Osteocyte (in vitro differentiated cells): ENCODE results near the gene DHDH. TPM values are rescaled to one million over a fixed set of nuclear protein-coding genes. Genes with fewer than 3 reads are reported as not detected.

Experiments used
- DNase-seq: peaks from one replicate; pipeline ENCODE4 v3.0.0; 2021; ENCODE audit warnings: mixed read lengths; ENCODE audit not compliant: unreplicated experiment; ENCODE audit errors: extremely low spot score
- H3K27ac Mint-ChIP-seq: one replicate; pipeline ENCODE4 v1.8.0; 2021; ENCODE audit warnings: mild to moderate bottlenecking, mixed read lengths; ENCODE audit not compliant: unreplicated experiment
- H3K27me3 Mint-ChIP-seq: one replicate; pipeline ENCODE4 v1.8.0; 2021; ENCODE audit warnings: mixed read lengths; ENCODE audit not compliant: unreplicated experiment
- H3K36me3 Mint-ChIP-seq: one replicate; pipeline ENCODE4 v1.8.0; 2021; ENCODE audit warnings: mixed read lengths; ENCODE audit not compliant: unreplicated experiment
- H3K4me1 Mint-ChIP-seq: one replicate; pipeline ENCODE4 v1.8.0; 2021; ENCODE audit warnings: mixed read lengths; ENCODE audit not compliant: unreplicated experiment
- H3K4me3 Mint-ChIP-seq: one replicate; pipeline ENCODE4 v1.8.0; 2021; ENCODE audit warnings: mild to moderate bottlenecking, moderate library complexity, mixed read lengths; ENCODE audit not compliant: unreplicated experiment
- H3K9me3 Mint-ChIP-seq: one replicate; pipeline ENCODE4 v1.8.0; 2021; ENCODE audit warnings: mixed read lengths; ENCODE audit not compliant: unreplicated experiment
- total RNA-seq: library from RNA; stranded (reverse); gene quantifications from 2 replicates; pipeline ENCODE4 v1.2.1, GENCODE V29; 2021
- TF ChIP-seq, protein P1 (sequence below): fragments of 200-600 bp; sonication (generic); IDR thresholded peaks from 2 replicates; pipeline ENCODE4 v1.5.0; 2021; ENCODE audit warnings: antibody characterized with exemption, mild to moderate bottlenecking, moderate library complexity

Gene DHDH
- total RNA-seq, 1 donor from 2014 or later, result 0.67 TPM

DNA sequence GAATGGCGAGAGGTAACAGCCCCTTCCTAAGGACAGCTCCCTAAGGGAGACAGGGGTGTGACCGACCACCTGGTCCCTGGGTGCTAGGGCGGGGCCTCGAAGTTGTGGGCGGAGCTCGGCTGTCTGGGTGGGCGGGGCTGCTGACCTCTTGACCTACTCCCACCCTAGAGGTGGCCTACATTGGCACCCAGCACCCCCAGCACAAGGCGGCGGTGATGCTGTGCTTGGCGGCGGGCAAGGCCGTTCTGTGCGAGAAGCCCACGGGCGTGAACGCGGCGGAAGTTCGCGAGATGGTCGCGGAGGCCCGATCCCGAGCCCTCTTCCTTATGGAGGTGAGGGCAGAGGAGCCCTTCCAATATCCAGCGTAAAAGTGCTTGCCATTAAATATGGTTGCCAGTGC is 2.4 kb downstream of the DHDH start:
- no peak for DNase-seq
- no peak overlapping the region for H3K27ac Mint-ChIP-seq
- peaks cover 6% of the 10 kb centered on the region for H3K27me3 Mint-ChIP-seq
- H3K4me1 Mint-ChIP-seq, result peaks cover 16% of the 10 kb centered on the region
- H3K36me3 Mint-ChIP-seq, result no peaks in the 10 kb centered on the region
- TF ChIP-seq, protein P1, sequence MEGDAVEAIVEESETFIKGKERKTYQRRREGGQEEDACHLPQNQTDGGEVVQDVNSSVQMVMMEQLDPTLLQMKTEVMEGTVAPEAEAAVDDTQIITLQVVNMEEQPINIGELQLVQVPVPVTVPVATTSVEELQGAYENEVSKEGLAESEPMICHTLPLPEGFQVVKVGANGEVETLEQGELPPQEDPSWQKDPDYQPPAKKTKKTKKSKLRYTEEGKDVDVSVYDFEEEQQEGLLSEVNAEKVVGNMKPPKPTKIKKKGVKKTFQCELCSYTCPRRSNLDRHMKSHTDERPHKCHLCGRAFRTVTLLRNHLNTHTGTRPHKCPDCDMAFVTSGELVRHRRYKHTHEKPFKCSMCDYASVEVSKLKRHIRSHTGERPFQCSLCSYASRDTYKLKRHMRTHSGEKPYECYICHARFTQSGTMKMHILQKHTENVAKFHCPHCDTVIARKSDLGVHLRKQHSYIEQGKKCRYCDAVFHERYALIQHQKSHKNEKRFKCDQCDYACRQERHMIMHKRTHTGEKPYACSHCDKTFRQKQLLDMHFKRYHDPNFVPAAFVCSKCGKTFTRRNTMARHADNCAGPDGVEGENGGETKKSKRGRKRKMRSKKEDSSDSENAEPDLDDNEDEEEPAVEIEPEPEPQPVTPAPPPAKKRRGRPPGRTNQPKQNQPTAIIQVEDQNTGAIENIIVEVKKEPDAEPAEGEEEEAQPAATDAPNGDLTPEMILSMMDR, result no peak
- H3K4me3 Mint-ChIP-seq, result no peak overlapping the region
- H3K9me3 Mint-ChIP-seq, result no peaks in the 10 kb centered on the region

DNA sequence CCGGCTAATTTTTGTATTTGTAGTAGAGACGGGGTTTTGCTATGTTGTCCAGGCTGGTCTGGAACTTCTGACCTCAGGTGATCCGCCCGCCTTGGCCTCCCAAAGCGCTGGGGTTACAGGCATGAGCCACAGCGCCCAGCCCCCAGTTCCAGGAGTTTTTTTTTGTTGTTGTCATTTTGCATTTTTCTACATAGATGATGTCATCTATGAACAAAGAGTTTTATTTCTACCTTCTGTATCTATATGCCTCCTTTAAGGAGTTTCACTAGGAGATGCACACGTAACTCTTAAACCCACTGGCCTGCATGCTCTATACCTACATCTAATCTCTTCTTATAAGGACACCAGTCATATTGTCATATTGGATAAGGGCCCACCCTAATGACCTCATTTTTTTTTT is 4.8 kb downstream of the DHDH start:
- H3K27ac Mint-ChIP-seq, result no peak overlapping the region
- no peaks in the 10 kb centered on the region for H3K9me3 Mint-ChIP-seq
- no peak overlapping the region for H3K4me3 Mint-ChIP-seq
- TF ChIP-seq, protein P1, result no peak
- H3K36me3 Mint-ChIP-seq, result no peaks in the 10 kb centered on the region
- DNase-seq, result no peak
- peaks cover 2% of the 10 kb centered on the region for H3K27me3 Mint-ChIP-seq
- peaks cover 11% of the 10 kb centered on the region for H3K4me1 Mint-ChIP-seq

DNA sequence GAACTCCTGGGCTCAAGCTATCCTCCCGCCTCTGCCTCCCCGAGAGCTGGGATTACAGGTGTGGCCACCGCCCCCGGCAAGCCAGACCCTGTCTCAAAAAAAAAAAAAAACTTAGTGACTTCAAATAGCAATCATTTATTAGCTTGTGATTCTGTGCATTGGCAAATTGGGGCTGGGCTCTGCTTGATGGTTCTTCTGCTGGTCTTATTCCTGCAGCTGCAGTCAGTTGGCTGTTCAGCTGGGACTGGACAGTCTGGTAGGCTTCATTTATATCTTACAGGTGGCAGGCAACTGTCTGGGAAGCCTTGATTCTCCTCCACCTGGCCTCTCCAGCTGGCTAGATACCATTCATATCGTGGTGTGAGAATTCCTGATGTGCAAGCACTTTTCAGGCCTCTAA is 7.4 kb downstream of the DHDH start:
- TF ChIP-seq, protein P1, result no peak
- Mint-ChIP-seq H3K4me1 (no peaks in the 10 kb centered on the region), H3K36me3 (no peaks in the 10 kb centered on the region), H3K27me3 (no peaks in the 10 kb centered on the region), H3K4me3 (no peak overlapping the region), H3K27ac (no peak overlapping the region), H3K9me3 (no peaks in the 10 kb centered on the region)
- DNase-seq, result no peak

DNA sequence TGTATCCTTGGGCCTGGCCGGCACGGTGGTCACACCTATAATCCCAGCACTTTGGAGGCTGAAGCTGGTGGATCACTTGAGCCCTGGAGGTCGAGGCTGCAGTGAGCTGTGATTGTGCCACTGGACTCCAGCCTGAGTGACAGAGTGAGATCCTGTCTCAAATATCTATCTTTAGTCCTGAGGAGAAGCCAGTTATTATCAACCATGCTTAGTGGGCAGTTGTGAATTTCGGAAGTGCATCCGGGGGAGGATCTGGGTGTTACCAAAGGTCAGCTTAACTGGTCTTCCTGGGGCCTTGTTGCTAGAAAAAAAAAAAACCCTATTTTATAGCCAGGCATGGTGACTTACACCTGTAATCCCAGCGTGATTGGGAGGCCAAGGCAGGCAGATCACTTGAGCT is 9.6 kb downstream of the DHDH start:
- Mint-ChIP-seq H3K27ac (no peak overlapping the region), H3K9me3 (no peaks in the 10 kb centered on the region), H3K4me3 (no peak overlapping the region), H3K36me3 (no peaks in the 10 kb centered on the region), H3K27me3 (no peaks in the 10 kb centered on the region), H3K4me1 (peaks cover 3% of the 10 kb centered on the region)
- TF ChIP-seq, protein P1, result no peak
- no peak for DNase-seq

DNA sequence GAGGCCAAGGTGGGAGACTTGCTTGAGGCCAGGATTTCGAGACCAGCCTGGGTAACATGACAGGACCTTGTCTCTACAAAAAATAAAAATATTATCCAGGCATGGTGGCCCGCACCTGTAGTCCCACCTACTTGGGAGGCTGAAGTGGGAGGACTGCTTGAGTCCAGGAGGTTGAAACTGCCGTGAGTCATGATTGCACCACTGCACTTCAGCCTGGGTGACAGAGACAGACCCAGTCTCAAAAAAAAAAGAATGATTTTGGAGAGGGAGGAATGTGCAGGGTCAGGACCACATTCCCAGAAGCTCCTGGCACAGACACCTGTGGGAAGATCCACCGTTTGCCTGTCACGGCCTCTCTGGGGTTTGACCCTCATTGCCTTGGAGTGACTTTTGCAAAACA is 11.9 kb downstream of the DHDH start:
- Mint-ChIP-seq H3K36me3 (no peaks in the 10 kb centered on the region), H3K4me3 (no peak overlapping the region), H3K27ac (no peak overlapping the region), H3K27me3 (no peaks in the 10 kb centered on the region), H3K9me3 (no peaks in the 10 kb centered on the region), H3K4me1 (peaks cover 8% of the 10 kb centered on the region)
- DNase-seq, result no peak
- TF ChIP-seq, protein P1, result no peak
